HEK293 (cell line): ENCODE data around the gene ATG10.

Experiments
- CTCF ChIA-PET: fragments of 350-600 bp; formaldehyde crosslinking; extraction: SDS; loops from one replicate; lab custom pipeline; 2021; ENCODE audit warnings: antibody characterized with exemption; lab: Yijun Ruan, JAX
- POLR2A ChIA-PET: fragments of 300-600 bp; formaldehyde crosslinking; extraction: SDS; loops from one replicate; lab custom pipeline; 2020; ENCODE audit warnings: antibody characterized with exemption, inconsistent platforms; lab: Yijun Ruan, JAX
- H3K27ac ChIP-seq: fragments of 200-500 bp; sonication (Bioruptor generic); 2 replicates; pipeline ENCODE4 v1.5.1; 2014; ENCODE audit warnings: low read depth, low read length, control low read depth, inconsistent platforms; ENCODE audit errors: extremely low read depth
- H3K36me3 ChIP-seq, 2 experiments: fragments of 200-500 bp in 1 of 2; sonication (Bioruptor generic) in 1 of 2; 1 replicate in 1 of 2; 2 replicates in 1 of 2; pipeline ENCODE4 v1.5.1; 2014 to 2017; ENCODE audit warnings: inconsistent platforms in 2 of 2, low read length in 2 of 2; ENCODE audit not compliant: control insufficient read depth in 2 of 2, insufficient read depth in 1 of 2
- H3K4me1 ChIP-seq: fragments of 200-500 bp; sonication (Bioruptor generic); 2 replicates; pipeline ENCODE4 v1.5.1; 2014; ENCODE audit warnings: mild to moderate bottlenecking, low read length, inconsistent platforms; ENCODE audit not compliant: control insufficient read depth, insufficient read depth
- H3K4me3 ChIP-seq: 2 replicates; pipeline ENCODE4 v1.5.1; 2011; ENCODE audit warnings: low read depth, mild to moderate bottlenecking, control low read depth, low read length, moderate library complexity
- H3K9me3 ChIP-seq: fragments of 200-500 bp; sonication (Bioruptor generic); 2 replicates; pipeline ENCODE4 v1.5.1; 2014; ENCODE audit warnings: low read depth, low read length, inconsistent platforms; ENCODE audit not compliant: control insufficient read depth, insufficient read depth
- BCL11A ChIP-seq: fragments of 450-650 bp; formaldehyde crosslinking; IDR thresholded peaks from 2 replicates; pipeline ENCODE4 v1.5.1; 2016; ENCODE audit warnings: low read depth, missing biosample characterization, missing genetic modification characterization
- KLF1 ChIP-seq: fragments of 450-650 bp; formaldehyde crosslinking; IDR thresholded peaks from 2 replicates; pipeline ENCODE4 v1.5.1; 2016; ENCODE audit warnings: missing biosample characterization, missing genetic modification characterization
- PATZ1 ChIP-seq: fragments of 450-650 bp; formaldehyde crosslinking; IDR thresholded peaks from 2 replicates; pipeline ENCODE4 v1.5.1; 2016; ENCODE audit warnings: missing biosample characterization, missing genetic modification characterization
- REST ChIP-seq: fragments of 450-650 bp; formaldehyde crosslinking; IDR thresholded peaks from 2 replicates; pipeline ENCODE4 v1.5.1; 2016; ENCODE audit warnings: missing biosample characterization, missing genetic modification characterization
- SP7 ChIP-seq: fragments of 450-650 bp; formaldehyde crosslinking; IDR thresholded peaks from 2 replicates; pipeline ENCODE4 v1.5.1; 2016; ENCODE audit warnings: missing biosample characterization, missing genetic modification characterization
- ZBTB17 ChIP-seq: fragments of 450-650 bp; formaldehyde crosslinking; IDR thresholded peaks from 2 replicates; pipeline ENCODE4 v1.5.1; 2016; ENCODE audit warnings: missing biosample characterization, missing genetic modification characterization
- ZIC2 ChIP-seq: fragments of 450-650 bp; formaldehyde crosslinking; IDR thresholded peaks from 2 replicates; pipeline ENCODE4 v1.5.1; 2016; ENCODE audit warnings: missing biosample characterization, missing genetic modification characterization
- ZNF112 ChIP-seq: fragments of 450-650 bp; formaldehyde crosslinking; IDR thresholded peaks from 2 replicates; pipeline ENCODE4 v1.5.0; 2017; ENCODE audit warnings: missing biosample characterization, missing genetic modification characterization
- ZNF280C ChIP-seq: fragments of 450-650 bp; formaldehyde crosslinking; IDR thresholded peaks from 2 replicates; pipeline ENCODE4 v1.5.1; 2016; ENCODE audit warnings: missing biosample characterization, missing genetic modification characterization
- ZNF280D ChIP-seq: fragments of 450-650 bp; formaldehyde crosslinking; IDR thresholded peaks from 2 replicates; pipeline ENCODE4 v1.5.1; 2016; ENCODE audit warnings: missing biosample characterization, missing genetic modification characterization
- ZNF292 ChIP-seq: fragments of 450-650 bp; formaldehyde crosslinking; IDR thresholded peaks from 2 replicates; pipeline ENCODE4 v1.5.1; 2016; ENCODE audit warnings: low read depth, missing biosample characterization, missing genetic modification characterization, borderline replicate concordance
- ZNF48 ChIP-seq: fragments of 450-650 bp; formaldehyde crosslinking; IDR thresholded peaks from 2 replicates; pipeline ENCODE4 v1.5.1; 2016; ENCODE audit warnings: missing biosample characterization, missing genetic modification characterization
- ZNF501 ChIP-seq: fragments of 450-650 bp; formaldehyde crosslinking; IDR thresholded peaks from 2 replicates; pipeline ENCODE4 v1.5.1; 2016; ENCODE audit warnings: missing biosample characterization, missing genetic modification characterization
- ZNF529 ChIP-seq: fragments of 450-650 bp; formaldehyde crosslinking; IDR thresholded peaks from 2 replicates; pipeline ENCODE4 v1.5.1; 2017; ENCODE audit warnings: missing genetic modification characterization, missing biosample characterization; ENCODE audit not compliant: insufficient replicate concordance
- ZNF558 ChIP-seq: fragments of 450-650 bp; formaldehyde crosslinking; IDR thresholded peaks from 2 replicates; pipeline ENCODE4 v1.5.1; 2016; ENCODE audit warnings: missing biosample characterization, missing genetic modification characterization
- ZNF560 ChIP-seq: fragments of 450-650 bp; formaldehyde crosslinking; IDR thresholded peaks from 2 replicates; pipeline ENCODE4 v1.5.1; 2017; ENCODE audit warnings: missing biosample characterization, missing genetic modification characterization, borderline replicate concordance
- ZNF585B ChIP-seq: fragments of 450-650 bp; formaldehyde crosslinking; IDR thresholded peaks from 2 replicates; pipeline ENCODE4 v1.5.1; 2016; ENCODE audit warnings: missing biosample characterization, missing genetic modification characterization
- ZNF76 ChIP-seq: fragments of 450-650 bp; formaldehyde crosslinking; IDR thresholded peaks from 2 replicates; pipeline ENCODE4; 2016; ENCODE audit warnings: low read depth, missing biosample characterization, missing genetic modification characterization, borderline replicate concordance
- ZNF768 ChIP-seq: fragments of 450-650 bp; formaldehyde crosslinking; IDR thresholded peaks from 2 replicates; pipeline ENCODE4 v1.5.1; 2018; ENCODE audit warnings: missing biosample characterization, mild to moderate bottlenecking, missing genetic modification characterization
- TF ChIP-seq, protein P1 (sequence below): fragments of 450-650 bp; formaldehyde crosslinking; IDR thresholded peaks from 2 replicates; pipeline ENCODE4 v1.5.1; 2016; ENCODE audit warnings: missing biosample characterization, missing genetic modification characterization
- TF ChIP-seq, protein P2 (sequence below): fragments of 450-650 bp; IDR thresholded peaks from 2 replicates; pipeline ENCODE4 v1.5.1; 2018; ENCODE audit warnings: missing biosample characterization, mild to moderate bottlenecking, missing genetic modification characterization

The ATG10 gene

GRCh38 chr5:81995407-81995806 lies 23.6 kb downstream of the ATG10 start (continued):
- no peak for TF ChIP-seq KLF1
- TF ChIP-seq ZNF558, result no peak
- TF ChIP-seq, protein P1, sequence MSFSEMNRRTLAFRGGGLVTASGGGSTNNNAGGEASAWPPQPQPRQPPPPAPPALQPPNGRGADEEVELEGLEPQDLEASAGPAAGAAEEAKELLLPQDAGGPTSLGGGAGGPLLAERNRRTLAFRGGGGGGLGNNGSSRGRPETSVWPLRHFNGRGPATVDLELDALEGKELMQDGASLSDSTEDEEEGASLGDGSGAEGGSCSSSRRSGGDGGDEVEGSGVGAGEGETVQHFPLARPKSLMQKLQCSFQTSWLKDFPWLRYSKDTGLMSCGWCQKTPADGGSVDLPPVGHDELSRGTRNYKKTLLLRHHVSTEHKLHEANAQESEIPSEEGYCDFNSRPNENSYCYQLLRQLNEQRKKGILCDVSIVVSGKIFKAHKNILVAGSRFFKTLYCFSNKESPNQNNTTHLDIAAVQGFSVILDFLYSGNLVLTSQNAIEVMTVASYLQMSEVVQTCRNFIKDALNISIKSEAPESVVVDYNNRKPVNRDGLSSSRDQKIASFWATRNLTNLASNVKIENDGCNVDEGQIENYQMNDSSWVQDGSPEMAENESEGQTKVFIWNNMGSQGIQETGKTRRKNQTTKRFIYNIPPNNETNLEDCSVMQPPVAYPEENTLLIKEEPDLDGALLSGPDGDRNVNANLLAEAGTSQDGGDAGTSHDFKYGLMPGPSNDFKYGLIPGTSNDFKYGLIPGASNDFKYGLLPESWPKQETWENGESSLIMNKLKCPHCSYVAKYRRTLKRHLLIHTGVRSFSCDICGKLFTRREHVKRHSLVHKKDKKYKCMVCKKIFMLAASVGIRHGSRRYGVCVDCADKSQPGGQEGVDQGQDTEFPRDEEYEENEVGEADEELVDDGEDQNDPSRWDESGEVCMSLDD (tag by site-specific recombination), result no peak
- TF ChIP-seq ZNF280D (tag by site-specific recombination), result no peak
- no peak for TF ChIP-seq ZNF48 (tag by site-specific recombination)
- no peak for TF ChIP-seq ZNF585B
- no peak for TF ChIP-seq PATZ1 (tag by site-specific recombination)

- no peaks in the 10 kb centered on the region for H3K4me1 ChIP-seq
- CTCF ChIA-PET, result no interaction called here
- POLR2A ChIA-PET, result no interaction called here
- no peak overlapping the region for H3K27ac ChIP-seq
- no peak overlapping the region for H3K4me3 ChIP-seq
- H3K36me3 ChIP-seq, result no peaks in the 10 kb centered on the region
- TF ChIP-seq ZNF501 (tag by site-specific recombination) (no peak), ZNF280C (no peak), ZIC2 (tag by site-specific recombination) (no peak), ZNF768 (tag by site-specific recombination) (no peak), ZNF529 (tag by site-specific recombination) (no peak), ZNF560 (no peak), ZNF292 (tag by site-specific recombination) (no peak), ZNF112 (tag by site-specific recombination) (no peak), REST (tag by site-specific recombination) (no peak), ZBTB17 (tag by site-specific recombination) (no peak), ZNF76 (tag by site-specific recombination) (no peak), SP7 (tag by site-specific recombination) (no peak), BCL11A (tag by site-specific recombination) (no peak)
- TF ChIP-seq, protein P2, sequence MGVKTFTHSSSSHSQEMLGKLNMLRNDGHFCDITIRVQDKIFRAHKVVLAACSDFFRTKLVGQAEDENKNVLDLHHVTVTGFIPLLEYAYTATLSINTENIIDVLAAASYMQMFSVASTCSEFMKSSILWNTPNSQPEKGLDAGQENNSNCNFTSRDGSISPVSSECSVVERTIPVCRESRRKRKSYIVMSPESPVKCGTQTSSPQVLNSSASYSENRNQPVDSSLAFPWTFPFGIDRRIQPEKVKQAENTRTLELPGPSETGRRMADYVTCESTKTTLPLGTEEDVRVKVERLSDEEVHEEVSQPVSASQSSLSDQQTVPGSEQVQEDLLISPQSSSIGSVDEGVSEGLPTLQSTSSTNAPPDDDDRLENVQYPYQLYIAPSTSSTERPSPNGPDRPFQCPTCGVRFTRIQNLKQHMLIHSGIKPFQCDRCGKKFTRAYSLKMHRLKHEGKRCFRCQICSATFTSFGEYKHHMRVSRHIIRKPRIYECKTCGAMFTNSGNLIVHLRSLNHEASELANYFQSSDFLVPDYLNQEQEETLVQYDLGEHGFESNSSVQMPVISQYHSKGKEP (tag by site-specific recombination), result no peak
- H3K9me3 ChIP-seq, result no peaks in the 10 kb centered on the region
Measured at GRCh38 chr5:82004511-82004910, 32.7 kb downstream of the ATG10 start.
